GM12873 (cell line): ENCODE results near the gene SP140.

ENCODE experiments used
- TF ChIP-seq, protein P1 (sequence below): IDR thresholded peaks from 2 replicates; pipeline ENCODE4 v1.5.1; 2012; ENCODE audit warnings: low read depth, mild to moderate bottlenecking, moderate library complexity, low read length, control low read depth; ENCODE audit not compliant: insufficient read depth; ENCODE audit errors: missing control alignments

Gene SP140

DNA sequence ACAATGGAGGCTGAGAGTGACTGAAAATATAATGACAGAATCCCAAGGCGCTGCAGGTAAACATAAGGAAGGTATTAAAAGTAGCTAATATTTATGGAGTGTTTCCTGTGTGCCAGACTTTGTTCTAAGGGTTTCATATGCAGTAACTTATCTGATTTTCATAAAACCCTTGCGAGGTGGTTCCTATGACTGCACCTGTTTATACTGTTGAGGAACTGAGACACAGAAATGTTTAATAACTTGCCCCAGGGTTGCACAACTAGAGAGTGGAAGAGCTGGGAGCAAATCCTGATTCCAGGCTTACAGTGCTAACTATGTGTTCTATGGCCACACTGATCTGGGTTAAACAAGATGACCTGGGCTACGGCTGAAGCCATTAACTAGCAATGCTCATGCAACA lies 8.1 kb upstream of the SP140 start:
- TF ChIP-seq, protein P1, sequence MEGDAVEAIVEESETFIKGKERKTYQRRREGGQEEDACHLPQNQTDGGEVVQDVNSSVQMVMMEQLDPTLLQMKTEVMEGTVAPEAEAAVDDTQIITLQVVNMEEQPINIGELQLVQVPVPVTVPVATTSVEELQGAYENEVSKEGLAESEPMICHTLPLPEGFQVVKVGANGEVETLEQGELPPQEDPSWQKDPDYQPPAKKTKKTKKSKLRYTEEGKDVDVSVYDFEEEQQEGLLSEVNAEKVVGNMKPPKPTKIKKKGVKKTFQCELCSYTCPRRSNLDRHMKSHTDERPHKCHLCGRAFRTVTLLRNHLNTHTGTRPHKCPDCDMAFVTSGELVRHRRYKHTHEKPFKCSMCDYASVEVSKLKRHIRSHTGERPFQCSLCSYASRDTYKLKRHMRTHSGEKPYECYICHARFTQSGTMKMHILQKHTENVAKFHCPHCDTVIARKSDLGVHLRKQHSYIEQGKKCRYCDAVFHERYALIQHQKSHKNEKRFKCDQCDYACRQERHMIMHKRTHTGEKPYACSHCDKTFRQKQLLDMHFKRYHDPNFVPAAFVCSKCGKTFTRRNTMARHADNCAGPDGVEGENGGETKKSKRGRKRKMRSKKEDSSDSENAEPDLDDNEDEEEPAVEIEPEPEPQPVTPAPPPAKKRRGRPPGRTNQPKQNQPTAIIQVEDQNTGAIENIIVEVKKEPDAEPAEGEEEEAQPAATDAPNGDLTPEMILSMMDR: no peak

DNA sequence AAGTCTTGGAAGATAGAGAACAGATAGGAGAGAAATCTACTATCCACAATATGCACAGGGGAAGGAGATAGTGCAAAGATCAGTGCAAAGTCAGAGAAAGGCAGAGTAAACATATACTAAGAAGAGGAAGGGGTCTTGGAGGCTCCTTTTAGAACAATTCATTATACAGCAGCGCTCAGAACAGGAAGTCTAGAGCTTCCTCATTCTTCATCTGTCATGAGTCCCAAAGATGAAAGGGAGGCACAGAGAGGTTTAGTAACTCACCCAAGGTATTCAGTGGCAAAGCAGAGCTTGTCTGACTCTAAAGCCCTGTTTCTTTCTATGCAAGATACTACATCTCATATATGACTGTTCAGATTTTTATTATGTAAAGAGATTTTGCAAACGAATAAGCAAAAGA lies 7.1 kb upstream of the SP140 start:
- TF ChIP-seq, protein P1: no peak

DNA sequence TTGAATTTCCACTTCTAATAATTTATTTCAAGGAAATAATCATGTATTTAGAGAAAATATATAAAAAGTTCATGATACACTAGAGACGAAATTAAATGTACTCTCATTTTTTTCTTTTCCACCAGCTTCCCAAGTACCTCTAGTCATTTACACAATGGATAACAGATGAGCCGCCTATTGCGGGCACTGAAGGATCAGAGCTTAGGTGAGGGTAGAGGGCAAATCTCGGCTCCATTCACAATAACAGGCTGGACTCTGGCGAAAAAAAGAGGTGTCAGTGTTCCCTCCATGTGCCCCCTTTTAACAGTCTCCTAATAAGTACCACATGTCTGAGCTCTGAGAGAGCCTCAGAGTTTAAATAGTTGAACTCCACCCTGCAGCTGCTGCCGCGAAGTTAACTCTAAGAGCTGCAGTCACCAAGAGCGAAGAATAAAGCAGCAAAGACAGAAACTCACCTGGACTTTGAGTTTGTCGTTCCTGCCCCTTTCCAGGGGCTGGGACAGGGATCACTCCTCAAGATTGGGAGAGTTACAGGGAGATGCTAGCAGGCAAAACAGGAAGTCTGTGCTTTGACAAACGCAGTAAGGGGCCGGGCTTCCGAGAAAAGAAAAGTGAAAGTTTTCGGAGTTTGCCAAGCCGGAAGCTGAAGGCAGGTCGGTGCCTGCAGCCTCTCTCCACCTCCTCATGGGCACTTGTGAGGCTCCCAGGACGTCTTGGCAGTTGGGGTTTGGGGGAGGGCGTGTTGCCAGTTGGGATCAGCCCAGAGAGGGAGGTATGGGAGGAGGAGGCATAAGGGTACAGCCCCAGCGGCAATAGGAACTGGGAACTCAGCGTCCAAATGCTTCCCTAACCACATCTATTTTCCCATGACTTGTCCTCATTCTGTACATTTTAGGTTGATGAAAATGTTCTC lies 5.9 kb upstream of the SP140 start, which contains the start of gene SP110:
Gene SP110, minus strand, starts transcription at position 566 of the 913 bp plus-strand sequence. CDS start 3,057 bp downstream, outside the sequence.
- TF ChIP-seq, protein P1: no peak

DNA sequence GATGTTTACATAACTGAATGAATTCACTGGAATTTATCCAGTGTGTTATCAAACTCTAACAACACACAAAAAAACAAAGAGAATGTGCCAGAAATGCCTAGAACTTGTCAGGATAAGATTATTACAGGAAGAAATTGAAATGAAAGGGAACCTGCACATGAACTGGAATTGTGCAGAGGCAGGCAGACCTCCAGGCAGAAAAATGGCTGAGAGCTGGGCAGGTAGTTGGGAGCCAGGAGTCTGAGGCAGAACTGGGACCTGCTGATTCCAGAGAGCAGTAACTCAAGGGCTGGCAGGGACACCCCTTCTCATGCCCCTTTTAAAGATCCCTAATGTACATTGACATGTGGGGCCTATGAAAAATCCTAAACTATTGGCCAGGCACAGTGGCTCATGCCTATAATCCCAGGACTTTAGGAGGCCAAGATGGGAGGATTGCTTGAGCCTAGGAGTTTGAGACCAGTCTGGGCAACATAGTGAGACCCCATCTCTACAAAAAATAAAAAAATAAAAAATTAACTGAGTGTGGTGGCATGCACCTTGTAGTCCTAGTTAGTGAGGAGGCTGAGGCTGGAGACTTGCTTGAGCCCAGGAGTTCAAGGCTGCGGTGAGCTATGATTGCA lies 5.1 kb upstream of the SP140 start:
- TF ChIP-seq, protein P1: no peak

DNA sequence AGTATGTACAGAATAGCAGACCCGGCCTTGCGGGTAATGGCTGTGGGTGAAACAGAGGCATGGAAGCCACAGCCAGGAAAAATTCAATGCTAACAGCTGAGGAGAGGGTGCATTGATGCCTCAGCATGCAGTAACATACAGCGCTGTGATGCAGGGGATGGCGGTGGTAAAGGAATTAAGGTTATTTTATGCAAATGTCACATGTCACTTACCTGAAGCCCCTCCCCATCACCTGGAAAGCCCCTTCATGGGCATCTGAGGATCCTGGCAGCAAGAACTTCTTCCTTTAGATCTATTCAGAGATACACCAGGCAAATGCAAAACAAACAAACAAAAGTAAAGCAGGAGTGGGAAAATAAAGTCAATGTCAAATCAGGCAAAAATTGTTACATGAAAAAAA lies 4.0 kb upstream of the SP140 start:
- TF ChIP-seq, protein P1: no peak

DNA sequence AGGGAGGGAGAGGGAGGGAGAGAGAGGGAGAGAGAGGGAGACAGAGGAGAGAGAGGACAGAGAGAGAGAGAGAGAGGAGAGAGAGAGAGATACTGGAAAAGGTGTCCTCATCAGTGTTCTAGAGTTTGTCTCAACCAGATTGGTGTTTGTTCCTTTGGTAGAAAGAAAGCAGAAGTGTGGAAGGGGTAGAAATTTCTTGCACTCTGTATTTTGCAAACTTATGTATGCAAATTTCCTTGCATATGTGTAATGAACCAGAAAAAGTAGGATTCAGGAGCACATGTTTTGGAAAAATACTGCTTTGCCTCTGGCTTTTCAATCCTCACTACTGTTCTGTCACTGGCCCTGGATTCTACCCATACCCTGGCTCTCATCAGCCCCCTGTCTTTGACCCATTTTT lies 1.1 kb upstream of the SP140 start:
- TF ChIP-seq, protein P1: no peak

DNA sequence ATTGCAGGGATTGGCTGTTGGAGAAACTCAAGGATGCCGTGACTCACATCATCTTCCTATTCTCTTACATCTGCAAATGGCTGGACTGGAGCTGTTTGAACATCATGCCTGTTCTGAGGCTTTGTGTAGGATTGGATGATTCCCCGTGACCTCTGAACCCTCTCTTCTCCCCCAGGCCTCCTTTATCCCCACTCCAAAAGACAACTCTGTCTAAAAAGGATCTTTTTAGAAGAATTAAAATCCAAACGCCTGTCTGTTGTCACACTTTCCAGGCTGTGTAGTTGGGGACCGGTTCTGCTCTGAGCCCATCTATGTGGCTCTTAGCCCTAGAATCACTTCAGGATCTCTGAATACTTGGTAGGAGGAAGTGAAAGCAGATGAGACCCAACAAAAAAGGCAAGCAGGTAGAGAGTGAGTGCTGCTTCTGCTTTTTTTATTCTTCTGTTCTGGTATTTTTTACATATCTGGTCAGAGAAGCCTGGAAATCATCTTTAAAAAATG lies 565 bp downstream of the SP140 start:
- TF ChIP-seq, protein P1: no peak
